HT1080 (cell line): Measurements from ENCODE around the gene AKAP13. TPM values are rescaled to one million over a fixed set of nuclear protein-coding genes. Genes with fewer than 3 reads are reported as not detected.
A peak's percentile ranks its signal among the peaks of the same experiment; 100 is the strongest.
"Not testable (repeated sequence)": the region's sequence is repeated elsewhere in the genome, so short reads cannot be mapped to it uniquely, and the experiment has no call there.

Source experiments
- DNase-seq: peaks from one replicate; pipeline ENCODE4 v3.0.0-alpha.2; 2015; ENCODE audit warnings: low read depth
- polyA plus RNA-seq, 2 experiments: library from polyadenylated mRNA; depleted of rRNA; stranded (reverse); fragments of >200 nt; gene quantifications; 2 replicates each; pipeline ENCODE4 v1.2.3, GENCODE V29; 2015
- total RNA-seq: library from RNA; depleted of rRNA; stranded (reverse); fragments of >200 nt; shearing (Covaris generic); gene quantifications from 2 replicates; pipeline ENCODE4 v1.2.3, GENCODE V29; 2014; rRNA removed

AKAP13 gene, protein sequence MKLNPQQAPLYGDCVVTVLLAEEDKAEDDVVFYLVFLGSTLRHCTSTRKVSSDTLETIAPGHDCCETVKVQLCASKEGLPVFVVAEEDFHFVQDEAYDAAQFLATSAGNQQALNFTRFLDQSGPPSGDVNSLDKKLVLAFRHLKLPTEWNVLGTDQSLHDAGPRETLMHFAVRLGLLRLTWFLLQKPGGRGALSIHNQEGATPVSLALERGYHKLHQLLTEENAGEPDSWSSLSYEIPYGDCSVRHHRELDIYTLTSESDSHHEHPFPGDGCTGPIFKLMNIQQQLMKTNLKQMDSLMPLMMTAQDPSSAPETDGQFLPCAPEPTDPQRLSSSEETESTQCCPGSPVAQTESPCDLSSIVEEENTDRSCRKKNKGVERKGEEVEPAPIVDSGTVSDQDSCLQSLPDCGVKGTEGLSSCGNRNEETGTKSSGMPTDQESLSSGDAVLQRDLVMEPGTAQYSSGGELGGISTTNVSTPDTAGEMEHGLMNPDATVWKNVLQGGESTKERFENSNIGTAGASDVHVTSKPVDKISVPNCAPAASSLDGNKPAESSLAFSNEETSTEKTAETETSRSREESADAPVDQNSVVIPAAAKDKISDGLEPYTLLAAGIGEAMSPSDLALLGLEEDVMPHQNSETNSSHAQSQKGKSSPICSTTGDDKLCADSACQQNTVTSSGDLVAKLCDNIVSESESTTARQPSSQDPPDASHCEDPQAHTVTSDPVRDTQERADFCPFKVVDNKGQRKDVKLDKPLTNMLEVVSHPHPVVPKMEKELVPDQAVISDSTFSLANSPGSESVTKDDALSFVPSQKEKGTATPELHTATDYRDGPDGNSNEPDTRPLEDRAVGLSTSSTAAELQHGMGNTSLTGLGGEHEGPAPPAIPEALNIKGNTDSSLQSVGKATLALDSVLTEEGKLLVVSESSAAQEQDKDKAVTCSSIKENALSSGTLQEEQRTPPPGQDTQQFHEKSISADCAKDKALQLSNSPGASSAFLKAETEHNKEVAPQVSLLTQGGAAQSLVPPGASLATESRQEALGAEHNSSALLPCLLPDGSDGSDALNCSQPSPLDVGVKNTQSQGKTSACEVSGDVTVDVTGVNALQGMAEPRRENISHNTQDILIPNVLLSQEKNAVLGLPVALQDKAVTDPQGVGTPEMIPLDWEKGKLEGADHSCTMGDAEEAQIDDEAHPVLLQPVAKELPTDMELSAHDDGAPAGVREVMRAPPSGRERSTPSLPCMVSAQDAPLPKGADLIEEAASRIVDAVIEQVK (N-terminal part only)
- 26.2 and 29.7 TPM in 2 replicates for total RNA-seq
- polyA plus RNA-seq (2015; cell fraction: cytosol; rRNA removed): 10.7 and 11.4 TPM in 2 replicates
- 51.3 and 55.0 TPM in 2 replicates for polyA plus RNA-seq (2015; cell fraction: nucleus; rRNA removed)

DNA sequence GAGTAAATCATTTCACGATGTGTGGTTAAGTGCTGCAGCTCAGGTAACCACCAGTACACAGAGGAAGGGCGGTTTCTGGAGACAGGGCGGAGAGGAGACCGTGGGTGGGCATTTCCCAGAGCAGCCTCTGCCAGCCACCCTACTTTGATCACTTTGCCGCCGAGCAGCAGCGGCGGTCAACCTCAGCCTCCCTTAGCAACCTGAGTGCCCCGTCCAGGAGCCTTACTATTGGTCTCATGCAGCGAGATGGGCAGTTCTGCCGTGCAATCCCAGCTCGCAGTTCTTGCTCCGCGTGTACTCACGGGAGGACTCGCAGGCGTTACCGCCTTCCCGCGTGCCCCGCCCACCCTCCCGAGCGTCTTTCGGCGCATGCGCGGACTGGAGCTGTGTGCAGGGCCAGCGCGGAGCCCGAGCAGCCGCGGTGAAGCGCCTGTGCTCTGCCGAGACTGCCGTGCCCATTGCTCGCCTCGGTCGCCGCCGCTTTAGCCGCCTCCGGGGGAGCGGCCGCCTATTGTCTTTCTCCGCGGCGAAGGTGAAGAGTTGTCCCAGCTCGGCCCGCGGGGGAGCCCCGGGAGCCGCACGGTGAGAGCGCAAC lies at the start of gene AKAP13:
AKAP13 (plus strand) TSS at position 387 of the 595 bp plus-strand sequence. CDS start 105,118 bp downstream, outside the sequence.
- DNase-seq: peak; percentile 98

DNA sequence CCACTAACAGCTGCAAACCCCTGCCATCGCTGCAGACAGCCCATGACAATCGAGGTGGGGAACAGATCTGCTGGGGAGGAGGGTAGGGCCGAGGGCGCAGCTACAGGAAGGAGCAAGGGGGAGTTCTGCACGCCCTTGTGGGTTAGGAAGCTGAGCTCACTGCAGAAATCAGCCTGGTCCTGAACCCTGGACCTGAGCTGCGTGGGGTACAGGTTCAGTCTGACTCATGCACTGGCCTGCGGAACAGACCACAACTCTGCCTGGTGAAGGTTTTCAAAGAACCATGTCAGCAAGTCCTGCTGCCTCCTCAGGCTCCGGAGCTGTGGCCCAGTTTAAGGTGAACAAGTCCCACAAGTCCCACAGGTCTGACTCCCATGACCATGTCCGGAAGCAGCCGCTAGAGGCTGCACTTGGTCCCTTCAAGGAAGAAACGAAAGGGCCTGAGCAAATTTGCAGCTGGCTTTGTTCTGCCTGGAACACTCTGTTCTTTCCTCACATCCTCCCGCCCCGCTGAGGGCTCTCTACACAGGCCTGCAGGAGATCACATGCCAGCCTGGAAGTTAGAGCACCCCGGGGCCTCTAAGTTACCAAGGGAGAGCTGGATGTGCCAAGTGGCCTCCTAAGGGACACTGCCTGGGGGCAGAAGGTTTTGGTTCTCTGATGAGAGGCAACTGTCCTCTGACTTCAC lies 49.4 kb upstream of the AKAP13 start:
- peak; percentile 99 for DNase-seq

DNA sequence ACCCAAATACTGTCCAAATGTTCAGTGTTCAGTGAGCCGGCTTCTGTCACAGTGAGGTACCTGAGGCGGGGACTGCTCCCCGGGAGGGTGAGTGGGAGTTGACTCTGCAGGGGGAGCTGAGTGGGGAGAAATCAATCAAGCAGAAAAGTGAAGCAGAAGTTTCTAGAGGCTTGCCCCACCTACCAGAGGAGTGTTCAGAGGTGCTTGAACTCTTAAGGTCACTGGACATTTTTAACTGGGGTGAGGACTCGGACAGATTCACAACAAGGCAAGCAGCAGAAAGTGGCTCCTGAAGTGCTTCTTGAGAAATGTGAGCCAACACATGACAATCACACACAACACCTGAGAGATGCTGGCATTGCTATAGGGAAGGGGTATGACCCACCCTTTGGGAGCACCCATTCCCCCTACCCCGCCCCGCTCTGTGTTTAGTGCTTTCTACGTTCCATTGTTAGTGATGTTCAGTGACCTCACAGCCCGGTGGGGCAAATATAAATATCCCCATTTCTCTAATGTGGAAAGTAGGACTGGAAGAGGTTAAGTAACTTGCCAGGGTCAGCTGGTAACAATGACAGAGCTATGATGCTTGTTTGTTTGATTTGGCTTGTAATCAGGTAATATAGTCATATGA lies 48.6 kb upstream of the AKAP13 start:
- no peak for DNase-seq

DNA sequence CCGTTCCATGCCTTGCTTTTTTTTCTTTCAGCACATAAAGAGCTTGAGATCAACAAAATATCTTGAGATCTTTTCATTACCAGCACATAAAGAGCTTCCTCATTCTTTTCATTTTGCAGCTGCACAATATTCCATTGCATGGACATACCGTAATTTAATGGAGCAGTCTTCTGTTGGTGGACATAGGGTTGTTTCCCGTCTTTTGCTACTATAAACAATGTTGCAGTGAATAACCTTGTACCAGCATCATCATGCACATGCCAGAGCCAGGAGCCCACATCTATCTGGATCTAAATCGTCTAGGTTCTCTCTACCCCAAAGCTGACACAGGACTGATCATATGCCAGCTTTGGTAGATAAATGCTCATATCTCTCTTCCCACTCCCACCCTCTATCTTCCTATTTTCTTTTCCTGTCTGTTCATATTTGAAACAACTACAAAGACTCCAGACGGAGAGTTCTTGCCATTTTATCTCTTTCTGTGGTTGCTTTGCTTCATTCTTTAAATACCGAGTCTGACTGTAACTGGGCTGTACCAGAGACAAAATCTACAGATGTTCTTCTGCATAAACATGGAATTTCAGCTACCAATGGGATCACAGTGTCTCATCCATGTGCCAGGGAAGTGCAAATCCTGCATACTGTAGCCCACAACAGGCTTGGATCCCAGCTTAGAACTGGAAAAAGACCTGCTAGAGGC lies 47.1 kb upstream of the AKAP13 start:
- DNase-seq: peak; percentile 48

DNA sequence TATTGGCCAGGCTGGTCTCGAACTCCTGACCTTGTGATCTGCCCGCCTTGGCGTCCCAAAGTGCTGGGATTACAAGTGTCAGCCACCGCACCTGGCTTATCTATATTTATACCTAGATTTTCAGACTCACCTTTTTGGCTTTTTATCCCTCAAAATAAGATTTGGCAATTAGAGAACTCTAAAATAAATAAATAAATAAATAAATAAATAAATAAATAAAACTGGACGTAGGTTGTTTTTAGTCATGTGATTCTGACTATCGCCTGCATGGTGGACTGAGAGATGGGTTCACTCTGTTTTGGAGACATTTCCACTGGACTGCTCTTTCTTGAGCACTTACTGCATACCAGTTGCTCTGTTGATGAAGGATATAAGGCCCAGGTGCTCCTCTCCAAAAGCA lies 46.2 kb upstream of the AKAP13 start:
- DNase-seq: no peak

DNA sequence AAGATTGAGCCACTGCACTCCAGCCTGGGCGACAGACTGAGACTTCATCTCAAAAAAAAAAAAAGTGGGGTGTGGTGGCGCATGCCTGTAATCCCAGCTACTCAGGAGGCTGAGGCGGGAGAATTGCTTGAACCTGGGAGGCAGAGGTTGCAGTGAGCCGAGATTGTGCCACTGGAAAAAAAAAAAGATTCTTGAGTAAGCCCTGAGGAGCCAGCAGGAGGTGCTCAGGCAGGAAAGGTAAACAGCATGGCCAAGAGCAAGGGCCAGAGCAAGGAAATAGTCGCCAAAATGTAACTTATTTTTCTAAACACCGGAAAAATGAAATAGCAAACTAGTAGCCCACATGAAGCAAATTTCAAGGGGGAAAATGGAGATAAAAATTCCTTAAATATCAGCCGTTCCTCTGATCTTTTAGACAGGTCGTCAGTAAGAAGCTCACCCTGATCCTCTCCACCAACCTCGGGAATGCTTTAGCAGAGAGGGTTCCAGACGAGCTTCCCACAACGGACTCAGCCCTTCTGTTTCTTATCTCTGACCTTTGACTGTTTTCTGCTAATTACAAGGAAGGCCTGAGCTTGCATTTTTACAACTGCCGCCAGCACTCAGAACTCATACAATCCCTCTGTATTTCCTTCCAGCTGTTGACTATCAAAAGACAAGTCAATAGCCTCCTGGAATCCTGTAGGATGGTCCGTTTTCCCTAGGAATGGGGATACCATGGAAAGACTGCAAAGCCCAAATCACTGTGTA lies 45.0 kb upstream of the AKAP13 start:
- DNase-seq: no peak

DNA sequence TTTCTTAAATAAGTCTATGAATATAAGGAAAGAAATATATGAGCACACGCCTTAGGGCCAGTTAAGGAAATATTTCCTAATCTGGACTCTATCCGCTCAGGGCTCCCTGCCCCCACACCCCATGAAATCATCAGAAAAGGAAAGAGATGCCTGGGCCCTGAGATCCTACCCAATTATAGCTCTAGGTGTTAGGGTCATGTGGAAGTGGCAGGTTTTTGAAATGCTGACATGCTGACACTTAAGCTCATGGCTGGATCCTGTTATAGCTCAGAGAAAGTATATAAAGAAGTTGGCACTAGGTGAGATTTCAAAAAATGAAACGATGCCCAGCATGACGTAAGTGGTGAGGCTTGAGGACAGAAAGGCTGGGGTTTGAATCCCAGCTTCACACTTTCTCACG lies 43.5 kb upstream of the AKAP13 start:
- DNase-seq: no peak

DNA sequence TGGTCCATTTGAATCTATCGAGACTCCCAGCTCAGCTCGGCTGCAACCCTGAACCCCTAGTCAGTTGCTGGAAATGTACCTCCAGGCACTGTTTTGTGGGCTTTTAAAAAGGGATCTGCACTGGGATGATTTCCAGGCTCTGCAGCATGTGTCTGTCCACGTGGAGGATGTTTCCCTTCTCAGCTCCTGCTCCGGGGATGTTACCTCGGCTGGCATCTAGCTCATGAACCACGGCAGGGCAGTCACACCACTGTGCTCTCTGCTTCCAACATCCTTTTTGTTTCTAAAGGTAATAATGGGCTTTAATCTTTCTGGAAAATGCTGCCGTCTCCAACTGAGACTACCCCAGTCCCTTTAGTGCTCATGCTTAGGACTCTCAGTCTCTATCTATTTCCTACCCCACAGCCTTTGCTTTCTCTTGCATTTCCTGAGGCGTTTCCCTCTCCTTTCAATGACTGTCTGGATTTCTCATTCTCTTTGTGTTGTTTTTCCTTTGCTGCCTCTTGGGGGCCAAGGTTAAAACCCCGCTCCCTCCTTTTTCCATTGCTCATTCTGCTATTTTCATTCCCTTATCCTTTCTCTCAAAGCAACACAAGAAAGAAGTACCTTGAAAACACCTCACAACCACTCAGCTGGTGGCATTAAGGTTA lies 42.9 kb upstream of the AKAP13 start:
- peak; percentile 27 for DNase-seq

DNA sequence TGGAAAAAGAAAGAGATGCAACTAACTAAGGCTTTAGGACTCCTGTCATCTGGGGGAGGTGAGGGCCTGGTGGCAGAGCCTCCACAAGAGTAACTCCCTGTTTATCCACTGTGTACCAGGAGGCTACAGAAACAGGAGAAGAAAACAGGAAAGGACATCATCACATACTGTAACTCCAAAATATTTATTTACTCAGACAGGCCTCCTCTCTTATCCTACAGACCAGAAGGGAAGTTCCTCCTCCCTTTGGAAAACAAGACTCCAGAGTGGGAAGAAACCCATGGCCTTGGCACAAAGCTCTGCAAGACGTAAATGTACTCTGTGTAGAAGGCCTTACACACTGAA lies 40.1 kb upstream of the AKAP13 start:
- DNase-seq: no peak

DNA sequence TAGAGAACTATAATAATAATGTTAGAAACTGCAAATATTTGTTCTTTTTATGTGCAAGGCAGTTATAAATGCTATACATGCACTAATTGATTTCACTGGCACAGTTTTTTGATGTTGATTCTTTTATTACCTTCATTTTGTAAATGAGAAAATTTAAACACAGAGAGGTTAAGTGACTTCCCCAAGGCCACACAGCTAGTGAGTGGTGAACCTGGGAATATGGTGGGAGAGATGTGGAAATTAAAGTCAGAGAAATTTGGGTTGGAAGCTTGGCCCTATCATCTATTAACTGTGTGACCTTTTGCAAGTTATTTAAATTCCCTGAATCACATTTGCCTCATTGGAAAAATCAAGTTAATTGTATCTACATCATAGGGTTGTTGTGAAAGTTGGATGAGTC lies 39.6 kb upstream of the AKAP13 start:
- no peak for DNase-seq

DNA sequence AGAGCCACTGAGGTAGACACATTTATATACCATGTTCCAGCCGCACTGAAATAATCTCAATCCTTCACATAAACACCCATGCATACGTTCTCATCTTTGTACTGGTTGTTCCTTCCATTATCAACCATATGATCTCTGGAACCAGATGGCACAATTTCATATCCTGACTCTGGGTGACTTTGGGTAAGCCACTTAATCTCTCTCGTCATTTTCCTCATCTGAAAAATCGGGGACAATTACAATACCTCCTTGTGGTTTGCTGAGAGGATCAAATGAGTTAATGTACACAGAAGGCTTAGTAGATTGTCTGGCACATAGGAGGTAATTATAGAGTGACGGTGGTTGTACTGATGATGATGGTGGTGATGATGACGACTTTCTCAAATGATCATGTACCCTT lies 38.2 kb upstream of the AKAP13 start:
- DNase-seq: not testable (repeated sequence)

DNA sequence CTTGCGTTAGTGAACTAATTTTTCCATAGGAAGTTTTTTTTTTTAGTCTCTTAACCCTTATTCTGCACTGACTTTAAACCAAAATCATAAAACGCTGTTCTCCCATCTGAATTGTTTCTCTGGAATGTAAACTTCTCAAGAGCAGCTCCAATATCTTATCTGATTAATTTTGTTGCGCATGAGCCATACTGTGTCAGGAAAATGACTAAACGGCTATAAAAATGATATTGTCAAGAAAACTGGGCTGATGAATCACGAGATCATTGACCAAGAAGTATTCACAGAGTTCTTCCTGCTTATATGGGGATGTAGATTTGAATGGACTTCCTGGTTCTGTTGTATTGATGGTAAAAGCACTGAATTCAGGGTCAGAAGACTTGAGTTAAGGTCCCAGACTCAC lies 37.0 kb upstream of the AKAP13 start:
- peak; percentile 92 for DNase-seq

DNA sequence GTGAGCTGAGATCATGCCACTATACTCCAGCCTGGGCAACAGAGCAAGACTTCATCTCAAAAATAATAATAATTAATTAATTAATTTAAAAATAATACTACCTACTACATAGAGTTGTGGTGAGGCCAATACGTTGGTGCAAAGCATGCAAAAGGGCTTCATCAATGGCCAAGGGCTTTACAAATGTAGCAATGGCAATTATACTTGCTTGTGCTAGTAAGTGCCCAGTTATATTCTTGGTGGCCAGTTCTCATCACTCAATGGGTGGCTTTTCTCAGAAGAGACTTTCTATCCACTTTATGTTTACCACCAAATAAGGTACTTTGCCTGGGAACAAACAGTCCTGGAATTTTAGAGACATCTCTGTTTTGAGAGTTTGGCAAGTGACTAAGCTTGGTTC lies 36.2 kb upstream of the AKAP13 start:
- DNase-seq: peak; percentile 40

DNA sequence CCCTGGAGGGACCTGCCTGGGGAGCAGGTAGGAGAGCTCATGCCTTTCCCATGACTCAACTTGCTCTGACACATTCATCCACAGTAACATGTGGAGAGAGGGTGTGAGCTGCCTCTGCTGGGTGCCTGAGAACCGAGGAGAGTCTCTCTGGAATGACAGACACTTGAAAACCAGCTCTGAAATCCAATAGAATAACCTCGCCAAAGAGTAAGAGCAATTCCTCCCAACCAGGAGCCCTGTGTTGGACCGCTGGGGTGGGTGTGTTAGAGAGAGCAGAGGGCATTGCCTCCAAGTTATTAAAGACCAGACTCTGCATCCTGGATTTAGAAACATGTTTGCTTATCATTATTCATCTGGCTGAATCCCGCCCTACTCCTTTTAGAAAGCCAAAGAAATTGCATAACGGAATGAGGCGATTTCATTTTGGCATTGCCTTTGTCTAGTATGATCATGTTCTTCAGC lies 35.7 kb upstream of the AKAP13 start:
- DNase-seq: peak; percentile 93

DNA sequence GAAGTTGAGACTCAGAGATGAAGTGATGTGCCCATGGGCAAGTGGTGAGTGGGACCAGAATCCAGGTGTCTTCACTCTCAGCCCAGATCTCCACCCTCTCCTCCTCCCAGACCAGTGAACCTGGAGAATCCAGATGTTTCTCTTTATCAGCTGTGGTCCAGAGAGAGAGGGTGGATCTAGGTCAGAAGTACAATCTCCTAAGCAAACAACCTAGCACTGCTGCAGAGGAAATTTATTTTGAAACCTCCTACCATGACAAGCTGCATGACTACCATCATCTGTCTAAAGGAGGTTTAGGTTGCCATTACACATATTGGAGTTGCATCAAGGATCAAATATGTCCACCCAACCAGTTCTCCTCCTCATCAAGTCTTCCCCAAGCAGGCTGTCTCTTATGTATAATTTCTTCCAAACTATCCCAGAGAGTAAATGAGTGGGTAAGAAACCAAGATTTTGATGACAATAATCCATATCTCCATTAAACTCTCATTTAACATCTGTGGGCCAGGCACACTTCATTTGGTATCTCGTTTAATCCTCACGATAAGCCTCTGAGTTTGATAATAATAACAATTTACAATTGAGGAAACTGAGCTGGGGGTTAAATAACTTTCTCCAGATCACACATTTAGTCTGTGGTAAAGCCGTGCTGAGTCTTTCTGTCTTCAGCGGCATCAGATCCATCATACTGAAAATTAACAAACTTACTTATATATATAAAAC lies 35.0 kb upstream of the AKAP13 start:
- DNase-seq: peak; percentile 2

DNA sequence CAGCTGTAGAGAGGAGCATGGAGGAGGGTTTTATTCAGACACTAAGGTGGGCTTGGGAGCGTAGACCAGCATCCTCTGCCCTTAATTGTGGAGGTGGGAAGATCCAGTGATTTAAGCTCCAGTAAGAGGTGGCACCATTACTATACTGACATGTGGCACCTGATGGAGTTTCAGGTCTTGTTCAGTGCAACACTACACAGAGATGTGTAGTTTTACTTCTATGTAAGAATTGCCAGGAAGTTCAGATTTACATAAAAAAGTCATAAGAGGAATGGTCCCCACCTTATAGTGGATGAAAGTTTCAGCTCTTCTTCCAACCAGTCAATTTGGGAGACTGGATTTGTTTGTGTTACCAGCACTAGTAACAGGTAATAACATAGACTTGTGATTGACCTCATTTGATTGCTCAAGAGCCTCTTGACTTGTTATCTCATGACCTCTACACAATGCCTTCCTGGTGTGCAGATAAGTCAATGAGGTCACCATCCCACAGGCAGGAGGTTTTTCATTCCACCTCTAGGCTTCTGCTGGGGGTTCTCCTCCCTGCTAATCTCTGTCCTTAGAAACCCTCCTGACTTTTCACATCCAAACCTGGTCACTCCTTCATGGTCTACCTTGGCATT lies 33.8 kb upstream of the AKAP13 start:
- peak; percentile 6 for DNase-seq
